HepG2 (cell line): ENCODE data around the gene RFC1. TPM values are rescaled to one million over a fixed set of nuclear protein-coding genes. Genes with fewer than 3 reads are reported as not detected.

Experiments
- ATAC-seq: fragments of 200-7000 bp; cut with Tn5 transposase; 3 replicates; pipeline ENCODE4 v1.9.1; 2020; ENCODE audit warnings: mild to moderate bottlenecking, moderate library complexity
- BruUV-seq: library from RNA; stranded (reverse); fragments of 400-500 nt; replicated peaks from 2 replicates; lab custom pipeline; 2021; lab: Mats Ljungman, UMichigan
- CTCF ChIA-PET: fragments of 300-600 bp; formaldehyde crosslinking; extraction: SDS; loops from one replicate; lab custom pipeline; 2021; ENCODE audit warnings: low total read pairs, inconsistent platforms, low intra/inter-chr PET ratio; lab: Yijun Ruan, JAX
- POLR2A ChIA-PET: fragments of 350-600 bp; sonication (Branson Sonifier 250); formaldehyde crosslinking; loops from one replicate; lab custom pipeline; 2020; ENCODE audit warnings: antibody characterized with exemption, inconsistent platforms; lab: Yijun Ruan, JAX
- DNase-seq: peaks from one replicate; pipeline ENCODE4 v3.0.0-alpha.2; 2015; ENCODE audit warnings: low spot score
- FAIRE-seq: peaks from 3 replicates; lab custom pipeline; 2011; peaks lifted over from hg19 to GRCh38; lab: Jason Lieb, UNC
- H2AFZ ChIP-seq: one replicate; pipeline ENCODE4 v1.6.1; 2011; ENCODE audit warnings: low read length, inconsistent platforms
- H3K27ac ChIP-seq: fragments of 300-600 bp; 3 replicates; pipeline ENCODE4 v1.8.0; 2011; ENCODE audit warnings: mixed run types, mild to moderate bottlenecking, mixed read lengths, low read length, inconsistent platforms; ENCODE audit not compliant: insufficient read depth; ENCODE audit errors: extremely low read length
- H3K27me3 ChIP-seq, 2 experiments: fragments of 200-600 bp in 1 of 2; 2 replicates in 1 of 2; 3 replicates in 1 of 2; pipeline versions ENCODE4 v1.6.0 to v1.8.0; 2011; ENCODE audit warnings: low read length in 2 of 2, mild to moderate bottlenecking in 2 of 2, moderate library complexity in 2 of 2, inconsistent platforms in 1 of 2; ENCODE audit not compliant: insufficient read depth in 2 of 2, control insufficient read depth in 1 of 2
- H3K36me3 ChIP-seq, 2 experiments: fragments of 200-600 bp in 1 of 2; replicated peaks in 1 of 2; 2 replicates in 1 of 2; 3 replicates in 1 of 2; pipeline versions ENCODE4 v1.5.1 to v1.8.0; 2011; ENCODE audit warnings: low read length in 2 of 2, inconsistent platforms in 1 of 2; ENCODE audit not compliant: insufficient read depth in 2 of 2, control insufficient read depth in 1 of 2
- H3K4me1 ChIP-seq: 2 replicates; pipeline ENCODE4 v1.5.1; 2012; ENCODE audit warnings: low read length, inconsistent platforms; ENCODE audit not compliant: insufficient read depth
- H3K4me2 ChIP-seq: 2 replicates; pipeline ENCODE4 v1.6.0; 2011; ENCODE audit warnings: low read depth, low read length, inconsistent platforms
- H3K4me3 ChIP-seq, 3 experiments: fragments of 200-600 bp in 1 of 3; sonication (generic), shearing (Covaris generic) in 1 of 3; replicated peaks in 1 of 3; 2 replicates each; pipeline ENCODE4 v1.5.1; 2011 to 2016; ENCODE audit warnings: low read length in 3 of 3, inconsistent platforms in 2 of 3, low read depth in 2 of 3, mild to moderate bottlenecking in 2 of 3, control low read depth in 1 of 3, mixed read lengths in 1 of 3; ENCODE audit not compliant: insufficient read depth in 1 of 3
- H3K79me2 ChIP-seq: one replicate; pipeline ENCODE4 v1.6.1; 2011; ENCODE audit warnings: low read length, inconsistent platforms; ENCODE audit not compliant: insufficient read depth
- H3K9ac ChIP-seq: 2 replicates; pipeline ENCODE4 v1.6.0; 2011; ENCODE audit warnings: mild to moderate bottlenecking, low read depth, low read length, inconsistent platforms; ENCODE audit not compliant: insufficient read depth
- H3K9me3 ChIP-seq: 2 replicates; pipeline ENCODE4 v1.5.1; 2012; ENCODE audit warnings: mild to moderate bottlenecking, low read length
- H4K20me1 ChIP-seq: 2 replicates; pipeline ENCODE4 v1.6.0; 2011; ENCODE audit warnings: inconsistent platforms, mild to moderate bottlenecking, low read length, moderate library complexity; ENCODE audit not compliant: insufficient read depth
- ASH2L ChIP-seq: fragments of 300-600, 200-600 bp; sonication (generic); IDR thresholded peaks from 2 replicates; pipeline ENCODE4 v1.7.0; 2017; ENCODE audit warnings: low read depth, mild to moderate bottlenecking, moderate library complexity, mixed read lengths, low read length; ENCODE audit not compliant: insufficient read length
- DZIP1 ChIP-seq: sonication (generic); formaldehyde crosslinking; IDR thresholded peaks from 2 replicates; pipeline ENCODE4 v1.5.0; 2020; ENCODE audit warnings: mild to moderate bottlenecking, missing genetic modification reagents
- ELF1 ChIP-seq: sonication (generic); formaldehyde crosslinking; IDR thresholded peaks from 2 replicates; pipeline ENCODE4 v1.4.0; 2020; ENCODE audit warnings: missing genetic modification reagents
- GPN1 ChIP-seq: sonication (generic); formaldehyde crosslinking; IDR thresholded peaks from 2 replicates; pipeline ENCODE4 v1.5.1; 2020; ENCODE audit warnings: missing genetic modification reagents, borderline replicate concordance
- HMGXB4 ChIP-seq, 2 experiments: sonication (generic) in 1 of 2; formaldehyde crosslinking in 1 of 2; IDR thresholded peaks; 2 replicates each; pipeline versions ENCODE4 v1.4.0 to v1.6.1; 2018 to 2020; ENCODE audit warnings: missing genetic modification reagents in 2 of 2, borderline replicate concordance in 1 of 2, low read depth in 1 of 2, mild to moderate bottlenecking in 1 of 2, missing biosample characterization in 1 of 2
- NBN ChIP-seq: fragments of 450-650 bp; conservative IDR thresholded peaks from 2 replicates; pipeline ENCODE4 v1.6.1; 2017
- NR2F1 ChIP-seq, 2 experiments: fragments of 450-650 bp in 1 of 2; formaldehyde crosslinking in 1 of 2; IDR thresholded peaks; 2 replicates each; pipeline versions ENCODE4 v1.5.0 to v1.6.1; 2016 to 2020; ENCODE audit warnings: mild to moderate bottlenecking in 1 of 2, missing compliant biosample characterization in 1 of 2, missing genetic modification reagents in 1 of 2, moderate library complexity in 1 of 2
- SNAPC5 ChIP-seq: sonication (generic); formaldehyde crosslinking; IDR thresholded peaks from 2 replicates; pipeline ENCODE4 v1.8.1; 2023; ENCODE audit warnings: mild to moderate bottlenecking, missing genetic modification reagents, borderline replicate concordance
- SNRNP70 ChIP-seq: fragments of 200-400 bp; formaldehyde crosslinking; IDR thresholded peaks from 2 replicates; pipeline ENCODE4 v1.6.1; 2017; ENCODE audit warnings: mild to moderate bottlenecking, low read depth, low read length, moderate library complexity
- SYNCRIP ChIP-seq: fragments of 200-400 bp; formaldehyde crosslinking; IDR thresholded peaks from 2 replicates; pipeline ENCODE4 v1.6.1; 2018; ENCODE audit warnings: mild to moderate bottlenecking, low read depth, low read length; ENCODE audit not compliant: insufficient read depth
- ZFY ChIP-seq: sonication (generic); formaldehyde crosslinking; IDR thresholded peaks from 2 replicates; pipeline ENCODE4 v1.4.0; 2020; ENCODE audit warnings: missing genetic modification reagents
- ZKSCAN8 ChIP-seq: IDR thresholded peaks from 2 replicates; pipeline ENCODE4 v1.6.1; 2016; ENCODE audit warnings: borderline replicate concordance, missing genetic modification reagents, missing compliant biosample characterization
- ZNF136 ChIP-seq: sonication (generic); formaldehyde crosslinking; IDR thresholded peaks from 2 replicates; pipeline ENCODE4 v1.8.1; 2022; ENCODE audit warnings: low read depth, mild to moderate bottlenecking, moderate library complexity, missing genetic modification reagents
- ZNF207 ChIP-seq: fragments of 450-650 bp; IDR thresholded peaks from 2 replicates; pipeline ENCODE4 v1.6.1; 2016; ENCODE audit warnings: antibody characterized with exemption, borderline replicate concordance
- ZNF441 ChIP-seq: sonication (generic); formaldehyde crosslinking; IDR thresholded peaks from 2 replicates; pipeline ENCODE4 v1.7.0; 2021; ENCODE audit warnings: missing genetic modification reagents, borderline replicate concordance
- ZNF546 ChIP-seq: sonication (generic); formaldehyde crosslinking; conservative IDR thresholded peaks from 2 replicates; pipeline ENCODE4 v1.8.1; 2023; ENCODE audit warnings: mild to moderate bottlenecking, missing genetic modification reagents
- ZNF550 ChIP-seq: sonication (generic); formaldehyde crosslinking; IDR thresholded peaks from 2 replicates; pipeline ENCODE4 v1.4.0; 2020; ENCODE audit warnings: mild to moderate bottlenecking, missing genetic modification reagents, borderline replicate concordance
- ZNF589 ChIP-seq: sonication (generic); formaldehyde crosslinking; conservative IDR thresholded peaks from 2 replicates; pipeline ENCODE4 v1.8.0; 2022; ENCODE audit warnings: mild to moderate bottlenecking, moderate library complexity, missing genetic modification reagents
- ZSCAN29 ChIP-seq: sonication (generic); formaldehyde crosslinking; conservative IDR thresholded peaks from 2 replicates; pipeline ENCODE4 v1.4.0; 2020; ENCODE audit warnings: mild to moderate bottlenecking, missing genetic modification reagents
- WGBS: methylation state at CpG from one replicate; pipeline ENCODE4 v1.1.6; 2017; ENCODE audit warnings: low lambda C conversion rate; 5-methylcytosine and 5-hydroxymethylcytosine counted together
- in situ Hi-C: cut with HindIII; loops from 2 replicates; pipeline ENCODE4 v1.10.0; 2017; ENCODE audit warnings: low pct_unique_long_range_greater_than_20kb; ENCODE audit not compliant: extremely low pct_ligation_motif_present
- intact Hi-C: fragments of 100-400 bp; cut with micrococcal nuclease; formaldehyde crosslinking; loops from one replicate; pipeline ENCODE4 v1.10.0; 2022; ENCODE audit not compliant: unreplicated experiment
- polyA plus RNA-seq, 8 experiments: library from polyadenylated mRNA; depleted of rRNA in 3 of 8; stranded (reverse) in 7 of 8; unstranded in 1 of 8; fragments of >200 nt; fragmentation: Illumina TruSeq in 4 of 8; extraction: Trizol in 4 of 8; gene quantifications; 2 replicates each; pipeline versions ENCODE4 v1.2.1 to v1.2.3, GENCODE V29; 2011 to 2016; ENCODE audit warnings: low read depth in 4 of 8, missing spikeins in 1 of 8, mixed read lengths in 1 of 8; ENCODE audit not compliant: insufficient read depth in 1 of 8
- total RNA-seq, 5 experiments: library from RNA; depleted of rRNA; stranded (reverse); fragments of >200 nt; fragmentation: Illumina TruSeq; extraction: Trizol; gene quantifications; 2 replicates each; pipeline ENCODE4 v1.2.3, GENCODE V29; 2016; ENCODE audit warnings: low read depth in 1 of 5

RFC1 gene
- total and polyA plus RNA-seq, 2 of the 13 experiments (the other 11 are each of a cell fraction or from before 2014, with no cell fraction given): 15.9 to 78.8 TPM

- TF ChIP-seq HMGXB4 (CRISPR knock-in tag; IDR thresholded peaks at IDR 0.05; ENCODE audit: borderline replicate concordance in 1 of 2, low read depth in 1 of 2): no peak
Observed at GRCh38 chr4:39335566-39335965, 30.6 kb downstream of the RFC1 start (continued).

DNA sequence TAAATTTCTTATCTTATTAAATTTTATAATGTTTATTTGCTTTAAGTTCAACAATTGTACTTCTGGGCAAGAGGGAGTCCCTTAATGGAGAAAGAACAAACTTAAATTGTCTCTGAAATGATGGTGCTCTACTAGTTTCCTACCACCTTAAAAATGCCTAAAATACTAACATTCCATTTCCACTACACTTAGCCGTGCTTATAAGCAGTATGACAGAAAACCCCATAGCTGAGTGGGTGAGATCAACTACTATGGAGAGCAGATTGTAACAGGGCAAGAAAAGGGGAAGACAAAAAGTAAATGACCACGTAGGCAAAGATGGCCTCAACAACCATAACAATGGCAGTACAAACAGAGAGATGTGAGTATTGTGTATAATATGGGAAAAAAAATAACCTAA, 35.0 kb downstream of the RFC1 start:
- FAIRE-seq (no peak), DNase-seq (no peak), ATAC-seq (no peak)
- H4K20me1 ChIP-seq: no peaks in the 10 kb centered on the region
- H3K4me3 ChIP-seq: no peak overlapping the region
- no peaks in the 10 kb centered on the region for H3K9me3 ChIP-seq
- H2AFZ ChIP-seq: no peak overlapping the region
- BruUV-seq: no TSS peak
- 93% methylated on average over 2 of the region's 2 CpGs for WGBS
- ChIA-PET CTCF (no interaction called here), POLR2A (no interaction called here)
- H3K36me3 ChIP-seq: peaks cover 0 to 24% of the 10 kb centered on the region in 2 experiments; a peak in 2 of 5 replicates
- H3K27ac ChIP-seq: no peak overlapping the region
- peaks cover 57% of the 10 kb centered on the region for H3K4me1 ChIP-seq
- intact Hi-C loops (no loop called here), in situ Hi-C loops (no loop called here)
- H3K9ac ChIP-seq: no peak overlapping the region
- H3K4me2 ChIP-seq: no peak overlapping the region
- H3K27me3 ChIP-seq: no peaks in the 10 kb centered on the region
- peaks cover 89% of the 10 kb centered on the region for H3K79me2 ChIP-seq
- no peak for TF ChIP-seq ZSCAN29
- TF ChIP-seq ASH2L: no peak
- TF ChIP-seq SNAPC5 (CRISPR knock-in tag): no peak
- TF ChIP-seq GPN1 (CRISPR knock-in tag): no peak
- TF ChIP-seq DZIP1: no peak
- no peak for TF ChIP-seq ZNF207
- no peak for TF ChIP-seq ZNF546
- TF ChIP-seq ZNF550 (CRISPR knock-in tag): no peak
- TF ChIP-seq NR2F1 (CRISPR knock-in tag; IDR thresholded peaks at IDR 0.05): no peak
- no peak for TF ChIP-seq ZFY (CRISPR knock-in tag)
- no peak for TF ChIP-seq SNRNP70
- no peak for TF ChIP-seq ELF1 (CRISPR knock-in tag)
- TF ChIP-seq ZNF136 (CRISPR knock-in tag): no peak
- no peak for TF ChIP-seq ZNF589
- TF ChIP-seq ZKSCAN8 (CRISPR knock-in tag): no peak
- TF ChIP-seq ZNF441: no peak
- no peak for TF ChIP-seq SYNCRIP
- no peak for TF ChIP-seq NBN
